Esophagus squamous epithelium (tissue), 5 donors: ENCODE data around the gene PLP2. TPM values are rescaled to one million over a fixed set of nuclear protein-coding genes. Genes with fewer than 3 reads are reported as not detected.

Source experiments
- DNase-seq: peaks from one replicate; lab custom pipeline; 2025; lab: John Stamatoyannopoulos, UW
- H3K27ac ChIP-seq, 4 donors: fragments of 200-600 bp; sonication (generic); one replicate each; pipeline ENCODE4 v1.5.1; 2016 to 2019; ENCODE audit warnings: mild to moderate bottlenecking in 1 of 4
- H3K27me3 ChIP-seq, 4 donors: fragments of 200-600 bp; sonication (generic); 1 replicate in 3 of 4; 2 replicates in 1 of 4; pipeline versions ENCODE4 v1.5.1 to v1.6.0; 2017 to 2021; ENCODE audit warnings: antibody characterized with exemption in 1 of 4
- H3K36me3 ChIP-seq, 3 donors: fragments of 200-600 bp; sonication (generic); one replicate each; pipeline ENCODE4 v1.5.1; 2016 to 2019
- H3K4me1 ChIP-seq, 3 donors: fragments of 200-600 bp; sonication (generic); one replicate each; pipeline ENCODE4 v1.5.1; 2017 to 2019
- H3K4me3 ChIP-seq, 4 donors: fragments of 200-600 bp; sonication (generic); 1 replicate in 3 of 4; 2 replicates in 1 of 4; pipeline ENCODE4 v1.5.1; 2016 to 2019; ENCODE audit warnings: mild to moderate bottlenecking in 2 of 4, moderate library complexity in 1 of 4
- H3K9me3 ChIP-seq, 3 donors: fragments of 200-600 bp; sonication (generic); one replicate each; pipeline ENCODE4 v1.5.1; 2016 to 2019
- CTCF ChIP-seq, 6 experiments: fragments of 450-650 bp in 4 of 6; fragments of 200-600 bp in 2 of 6; sonication (generic) in 2 of 6; IDR thresholded peaks; one replicate each; pipeline ENCODE4 v1.5.1; 2016 to 2019; ENCODE audit warnings: antibody characterized with exemption in 6 of 6, mild to moderate bottlenecking in 4 of 6, moderate library complexity in 4 of 6
- POLR2A ChIP-seq, 4 donors: fragments of 450-650 bp; IDR thresholded peaks; one replicate each; pipeline ENCODE4 v1.6.1; 2017; ENCODE audit warnings: antibody characterized with exemption in 4 of 4, mild to moderate bottlenecking in 4 of 4, moderate library complexity in 3 of 4
- WGBS, 2 donors: methylation state at CpG; one replicate each; pipeline ENCODE4 v1.1.5; 2018; 5-methylcytosine and 5-hydroxymethylcytosine counted together
- intact Hi-C: fragments of 100-400 bp; cut with DNase I; formaldehyde crosslinking; loops from one replicate; pipeline ENCODE4 v1.15.0; 2022
- total RNA-seq, 4 donors: library from RNA; depleted of rRNA; stranded (reverse); fragments of >200 nt; gene quantifications; one replicate each; pipeline ENCODE4 v1.1.0, GENCODE V29; 2016
- donor health status: DM: yes; HTN: yes; CAD: no.

Gene PLP2
- total RNA-seq, 4 donors from 2014 or later, result 134 to 187 (median 152) TPM

GRCh38 chrX:49208399-49208798 lies 36.7 kb downstream of the PLP2 start:
- DNase-seq, result no peak
- Histone ChIP-seq H3K27ac (no peak overlapping the region), H3K4me1 (no peaks in the 10 kb centered on the region), H3K36me3 (no peaks in the 10 kb centered on the region), H3K4me3 (no peak overlapping the region), H3K9me3 (no peaks in the 10 kb centered on the region), H3K27me3 (peaks cover 0 to 13% (median 0%) of the 10 kb centered on the region in 4 donors)
- intact Hi-C loops, result no loop called here
- TF ChIP-seq POLR2A (IDR thresholded peaks at IDR 0.05), result no peak
- TF ChIP-seq CTCF (IDR thresholded peaks at IDR 0.05), result no peak
- WGBS, 2 donors, result no CpG with 5 or more reads among the region's 5 CpGs

GRCh38 chrX:49209434-49210251 lies 37.9 kb downstream of the PLP2 start:
- Histone ChIP-seq H3K36me3 (no peaks in the 10 kb centered on the region), H3K4me3 (no peak overlapping the region), H3K9me3 (no peaks in the 10 kb centered on the region), H3K4me1 (no peaks in the 10 kb centered on the region), H3K27ac (no peak overlapping the region), H3K27me3 (peaks cover 0 to 13% (median 0%) of the 10 kb centered on the region in 4 donors)
- intact Hi-C loops, result no loop called here
- DNase-seq, result no peak
- TF ChIP-seq POLR2A (IDR thresholded peaks at IDR 0.05) (no peak), CTCF (IDR thresholded peaks at IDR 0.05) (no peak)
- whole genome bisulfite sequencing, 2 donors, result 9 to 30% methylated on average over 2 to 7 of the region's 28 CpGs

GRCh38 chrX:49210406-49210805 lies 38.7 kb downstream of the PLP2 start:
- H3K27ac ChIP-seq, result no peak overlapping the region
- H3K4me3 ChIP-seq, result no peak overlapping the region
- intact Hi-C loops, result no loop called here
- no peaks in the 10 kb centered on the region for H3K4me1 ChIP-seq
- H3K9me3 ChIP-seq, result no peaks in the 10 kb centered on the region
- no peak for DNase-seq
- H3K36me3 ChIP-seq, result no peaks in the 10 kb centered on the region
- 70 to 79% methylated on average over 2 to 3 of the region's 8 CpGs for WGBS, 2 donors
- TF ChIP-seq CTCF (IDR thresholded peaks at IDR 0.05) (no peak), POLR2A (IDR thresholded peaks at IDR 0.05) (no peak)
- peaks cover 0 to 13% (median 0%) of the 10 kb centered on the region in 4 donors for H3K27me3 ChIP-seq

- peaks cover 0 to 13% (median 0%) of the 10 kb centered on the region in 4 donors for H3K27me3 ChIP-seq
- no peaks in the 10 kb centered on the region for H3K36me3 ChIP-seq
- WGBS, 2 donors, result 88% methylated on average over 5 of the region's 9 CpGs; no CpG with 5 or more reads in 1 of the 2 donors
- no peak overlapping the region for H3K27ac ChIP-seq
- H3K4me3 ChIP-seq, result no peak overlapping the region
- TF ChIP-seq POLR2A (IDR thresholded peaks at IDR 0.05), result no peak
- TF ChIP-seq CTCF (IDR thresholded peaks at IDR 0.05), result no peak
- no peaks in the 10 kb centered on the region for H3K9me3 ChIP-seq
- no peak for DNase-seq
- intact Hi-C loops, result no loop called here
- H3K4me1 ChIP-seq, result no peaks in the 10 kb centered on the region
Measured at GRCh38 chrX:49211074-49211473, 39.4 kb downstream of the PLP2 start.

GRCh38 chrX:49212209-49212608 lies 40.5 kb downstream of the PLP2 start:
- whole genome bisulfite sequencing, 2 donors, result 80% methylated on average over 1 of the region's 2 CpGs; no CpG with 5 or more reads in 1 of the 2 donors
- H3K9me3 ChIP-seq, result no peaks in the 10 kb centered on the region
- H3K4me1 ChIP-seq, result no peaks in the 10 kb centered on the region
- no peak for DNase-seq
- intact Hi-C loops, result no loop called here
- H3K27ac ChIP-seq, result no peak overlapping the region
- H3K4me3 ChIP-seq, result no peak overlapping the region
- TF ChIP-seq POLR2A (IDR thresholded peaks at IDR 0.05) (no peak), CTCF (IDR thresholded peaks at IDR 0.05) (no peak)
- H3K27me3 ChIP-seq, result peaks cover 0 to 13% (median 0%) of the 10 kb centered on the region in 4 donors
- H3K36me3 ChIP-seq, result no peaks in the 10 kb centered on the region
